HG02884 (cell line): ENCODE measurements around the gene RANBP3L.
"Not testable (repeated sequence)": the region's sequence is repeated elsewhere in the genome, so short reads cannot be mapped to it uniquely, and the experiment has no call there.

Source experiments
- ATAC-seq: cut with Tn5 transposase; IDR thresholded peaks from one replicate; pipeline ENCODE4 v1.9.1; 2021; ENCODE audit warnings: mild to moderate bottlenecking, moderate library complexity; ENCODE audit not compliant: unreplicated experiment

Gene RANBP3L, protein sequence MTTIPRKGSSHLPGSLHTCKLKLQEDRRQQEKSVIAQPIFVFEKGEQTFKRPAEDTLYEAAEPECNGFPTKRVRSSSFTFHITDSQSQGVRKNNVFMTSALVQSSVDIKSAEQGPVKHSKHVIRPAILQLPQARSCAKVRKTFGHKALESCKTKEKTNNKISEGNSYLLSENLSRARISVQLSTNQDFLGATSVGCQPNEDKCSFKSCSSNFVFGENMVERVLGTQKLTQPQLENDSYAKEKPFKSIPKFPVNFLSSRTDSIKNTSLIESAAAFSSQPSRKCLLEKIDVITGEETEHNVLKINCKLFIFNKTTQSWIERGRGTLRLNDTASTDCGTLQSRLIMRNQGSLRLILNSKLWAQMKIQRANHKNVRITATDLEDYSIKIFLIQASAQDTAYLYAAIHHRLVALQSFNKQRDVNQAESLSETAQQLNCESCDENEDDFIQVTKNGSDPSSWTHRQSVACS

DNA sequence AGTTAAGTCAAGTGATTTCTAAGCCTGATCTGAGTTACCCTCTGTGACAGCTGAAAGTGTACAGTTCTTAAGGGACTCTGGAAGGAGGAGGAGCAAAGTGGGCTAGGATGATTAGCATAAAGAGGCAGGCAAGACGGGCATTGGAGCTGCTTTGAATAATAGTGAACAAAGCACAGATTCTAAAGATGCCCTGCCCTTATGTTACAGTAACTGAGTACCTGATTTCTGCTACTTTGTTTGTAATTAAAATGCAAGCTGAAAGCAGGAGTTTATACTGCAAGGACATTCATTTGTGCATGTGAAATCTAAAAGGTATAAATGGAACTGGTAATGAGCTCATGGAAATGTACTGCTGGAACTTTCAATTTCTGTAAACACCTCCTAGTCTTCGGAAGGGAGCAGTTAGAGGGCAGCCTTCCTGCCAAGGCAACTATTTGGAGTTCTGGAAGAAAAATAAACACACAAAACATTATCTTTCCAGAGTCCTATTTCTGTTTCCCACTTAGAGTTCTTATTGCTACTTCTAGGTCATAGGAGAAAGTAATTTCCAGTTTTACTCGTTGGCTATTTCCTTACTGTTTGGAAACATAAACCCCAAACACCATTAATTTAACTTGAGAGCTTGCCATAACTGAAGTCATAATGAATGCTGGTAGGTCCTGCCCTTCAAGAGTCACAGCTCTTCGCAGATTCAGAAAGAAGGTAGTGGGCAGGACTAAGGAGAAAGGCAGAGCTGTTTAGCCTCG lies at the start of gene RANBP3L:
Gene RANBP3L (minus strand): TSS at position 45 of the 746 bp plus-strand sequence. CDS start 486 bp downstream, outside the sequence.
- peak; percentile 67 for ATAC-seq

DNA sequence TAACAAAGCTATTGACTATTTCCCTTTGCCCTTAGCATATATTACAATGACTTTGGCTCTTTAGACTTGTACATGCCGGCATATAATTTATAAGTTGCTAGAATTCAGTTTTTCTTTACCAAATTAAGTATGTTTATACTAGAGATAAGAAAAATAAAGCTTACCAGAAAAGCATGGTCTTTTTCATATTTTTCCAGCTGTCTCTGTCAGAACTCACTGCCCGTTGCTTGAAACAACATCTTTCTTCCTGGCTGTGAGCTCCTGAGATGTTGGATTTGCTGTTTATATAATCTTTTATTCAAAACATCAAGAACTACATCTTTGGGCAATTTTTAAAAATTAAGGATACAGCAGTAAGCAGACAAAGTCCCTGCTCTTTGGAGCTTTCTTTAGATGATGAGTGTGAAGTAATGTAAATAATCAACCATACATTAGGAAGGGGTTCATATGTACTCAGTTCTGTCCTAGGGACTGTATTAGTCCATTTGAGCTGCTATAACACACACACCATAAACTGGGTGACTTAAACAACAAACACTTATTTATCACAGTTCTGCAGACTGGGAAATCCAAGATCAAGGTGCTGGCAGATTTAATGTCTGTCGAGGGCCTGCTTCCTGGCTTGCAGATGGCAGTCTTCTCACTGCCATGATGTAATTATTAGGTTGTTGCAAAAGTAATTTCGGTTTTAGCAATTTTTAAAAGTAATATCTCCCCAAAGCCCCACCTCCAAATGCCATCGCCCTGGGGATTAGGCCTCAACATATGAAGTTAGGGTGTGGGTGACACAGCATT lies 45.4 kb upstream of the RANBP3L start:
- no peak for ATAC-seq

DNA sequence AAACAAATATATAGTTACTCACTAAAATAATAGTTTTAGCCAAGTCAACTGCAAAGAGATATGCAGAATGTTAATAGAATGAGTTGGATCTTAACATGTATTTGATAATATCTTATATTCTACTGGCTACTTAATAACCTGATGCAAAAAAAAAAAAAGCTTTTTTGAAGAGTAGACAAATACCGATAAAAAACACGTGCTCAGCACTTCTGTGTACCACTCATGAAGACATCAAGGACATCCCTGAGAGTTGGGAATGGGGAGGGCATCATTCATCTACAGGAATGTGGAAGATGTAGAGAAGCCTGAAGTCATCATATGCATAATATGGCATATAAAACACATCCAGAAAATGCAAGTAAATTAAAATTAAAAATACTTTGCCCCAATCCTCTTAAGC lies 43.2 kb upstream of the RANBP3L start:
- ATAC-seq, result no peak

DNA sequence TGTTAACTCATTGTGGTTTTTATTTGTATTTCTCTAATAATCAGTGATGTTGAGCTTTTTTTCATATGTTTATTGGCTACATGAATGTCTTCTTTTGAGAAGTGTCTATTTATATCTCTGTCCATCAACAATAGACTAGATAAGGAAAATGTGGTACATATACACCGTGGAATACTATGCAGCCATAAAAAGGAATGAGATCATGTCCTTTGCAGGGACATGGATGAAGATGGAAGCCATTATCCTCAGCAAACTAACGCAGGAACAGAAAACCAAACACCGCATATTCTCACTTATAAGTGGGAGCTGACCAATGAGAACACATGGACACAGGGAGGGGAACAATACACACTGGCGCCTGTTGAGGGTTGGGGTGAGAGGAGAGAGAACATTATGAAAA lies 40.0 kb upstream of the RANBP3L start:
- ATAC-seq, result not testable (repeated sequence)

DNA sequence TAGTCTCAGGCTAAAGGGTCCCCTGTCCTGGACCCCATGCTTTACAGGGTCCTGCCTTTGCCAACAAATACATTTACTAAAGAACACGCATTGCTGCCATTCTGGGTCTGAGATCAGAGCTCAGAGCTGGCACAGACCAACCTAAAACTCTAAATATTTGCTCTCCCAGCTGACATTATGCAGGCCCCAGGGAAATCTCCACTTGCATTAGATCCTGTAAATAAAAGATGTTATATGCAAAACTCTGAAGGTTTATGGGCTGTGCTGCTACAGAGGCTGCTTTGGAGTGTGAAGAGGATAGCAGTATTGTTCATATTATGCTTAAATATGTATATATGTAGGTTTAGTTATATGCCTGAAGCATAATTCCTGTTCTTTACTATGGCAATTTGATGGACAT lies 35.9 kb upstream of the RANBP3L start:
- no peak for ATAC-seq

DNA sequence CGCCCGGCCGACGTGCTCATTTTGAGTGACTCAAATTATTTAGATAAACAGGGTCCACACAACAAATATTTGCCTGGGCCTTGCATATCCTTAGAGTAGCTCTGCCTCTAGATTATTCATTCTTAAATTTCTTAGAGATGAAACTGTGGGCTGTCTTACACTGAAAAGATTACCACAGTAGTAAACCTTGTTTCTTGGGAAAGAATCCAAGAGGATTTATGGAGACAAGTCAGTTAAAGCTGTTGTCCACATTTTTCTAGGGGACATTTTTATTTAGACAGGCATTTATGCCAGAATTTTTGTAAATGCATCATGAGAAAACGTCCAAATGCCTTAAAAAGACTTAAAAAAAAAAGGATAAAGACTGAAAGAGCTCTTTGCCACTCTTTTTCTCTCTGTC lies 32.6 kb upstream of the RANBP3L start:
- ATAC-seq, result no peak

DNA sequence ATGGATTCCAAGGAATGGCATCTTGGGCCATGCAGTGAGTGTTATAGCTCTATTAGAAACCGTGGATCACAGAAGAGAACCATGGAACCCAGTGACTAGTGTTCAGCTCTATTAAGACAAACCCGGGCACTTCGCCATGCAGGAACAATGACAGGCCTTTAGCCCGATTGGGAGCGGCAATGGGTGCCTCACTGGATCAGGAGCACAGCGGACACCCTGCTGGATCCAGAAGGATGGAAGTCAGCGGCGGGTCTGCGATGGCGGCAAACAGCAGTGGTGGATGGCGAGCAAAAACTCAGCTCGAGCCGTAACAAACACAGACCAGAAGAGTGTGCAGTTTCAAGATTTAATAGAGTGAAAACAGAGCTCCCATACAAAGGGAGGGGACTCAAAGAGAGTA lies 31.0 kb upstream of the RANBP3L start:
- ATAC-seq, result not testable (repeated sequence)

DNA sequence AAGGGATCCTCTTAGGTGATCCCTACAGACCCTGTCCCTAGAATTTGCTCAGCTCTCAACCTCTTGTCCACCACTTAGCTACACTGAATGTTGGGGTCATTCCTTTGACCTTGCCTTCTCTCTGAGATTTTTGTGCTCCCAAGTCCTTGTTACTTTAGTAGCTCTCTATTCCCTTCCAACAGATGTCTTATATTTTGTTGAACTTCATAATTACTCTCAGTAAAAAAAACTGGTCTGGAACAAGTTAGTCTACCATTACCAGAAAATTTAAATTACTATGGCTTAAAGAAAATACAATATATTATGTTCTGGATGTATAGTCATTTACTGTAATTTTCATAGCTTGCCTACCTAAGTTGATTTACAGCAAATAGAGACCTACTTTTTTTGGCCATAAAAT lies 23.5 kb upstream of the RANBP3L start:
- ATAC-seq, result no peak

DNA sequence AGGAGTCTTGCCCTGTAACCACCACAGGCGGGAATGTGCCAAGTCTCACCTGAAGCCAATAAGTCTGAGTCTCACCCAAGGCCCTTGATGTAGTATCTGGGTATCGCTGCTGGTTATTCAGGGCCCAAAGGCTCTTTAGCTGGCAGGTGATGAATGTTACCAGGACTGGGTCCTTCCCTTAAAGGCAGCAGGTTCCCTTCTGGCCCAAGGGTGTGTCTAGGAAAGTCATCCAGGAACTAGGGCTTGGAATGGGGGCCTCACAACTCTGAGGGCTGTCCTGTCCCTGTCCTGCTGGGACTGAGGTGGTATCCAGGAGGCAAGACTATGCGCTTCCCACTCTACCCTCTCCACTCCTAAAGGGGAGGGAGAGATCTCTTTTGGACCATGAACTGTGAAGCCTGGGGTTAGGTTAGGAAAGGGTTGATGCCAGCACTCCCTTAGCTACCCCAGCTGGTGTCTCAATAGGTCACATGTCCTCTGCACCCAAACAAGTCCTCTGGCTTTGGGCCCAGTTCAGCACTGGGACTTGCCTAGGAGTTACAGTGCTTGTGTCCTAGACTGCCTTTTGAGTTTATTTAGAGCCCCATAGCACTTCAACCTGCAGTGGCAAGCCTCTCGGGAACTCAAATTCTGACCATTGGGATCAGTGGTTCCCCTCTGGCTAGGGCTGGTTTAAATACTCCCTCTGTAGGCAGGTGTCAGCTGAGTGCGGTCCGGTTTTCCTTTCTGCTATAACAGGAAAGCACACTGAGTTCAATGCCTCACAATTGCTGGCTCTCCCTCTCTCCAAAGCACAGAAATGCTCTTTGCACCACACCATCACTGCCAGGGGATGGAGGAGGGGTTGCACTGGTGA lies 22.5 kb upstream of the RANBP3L start:
- no peak for ATAC-seq

DNA sequence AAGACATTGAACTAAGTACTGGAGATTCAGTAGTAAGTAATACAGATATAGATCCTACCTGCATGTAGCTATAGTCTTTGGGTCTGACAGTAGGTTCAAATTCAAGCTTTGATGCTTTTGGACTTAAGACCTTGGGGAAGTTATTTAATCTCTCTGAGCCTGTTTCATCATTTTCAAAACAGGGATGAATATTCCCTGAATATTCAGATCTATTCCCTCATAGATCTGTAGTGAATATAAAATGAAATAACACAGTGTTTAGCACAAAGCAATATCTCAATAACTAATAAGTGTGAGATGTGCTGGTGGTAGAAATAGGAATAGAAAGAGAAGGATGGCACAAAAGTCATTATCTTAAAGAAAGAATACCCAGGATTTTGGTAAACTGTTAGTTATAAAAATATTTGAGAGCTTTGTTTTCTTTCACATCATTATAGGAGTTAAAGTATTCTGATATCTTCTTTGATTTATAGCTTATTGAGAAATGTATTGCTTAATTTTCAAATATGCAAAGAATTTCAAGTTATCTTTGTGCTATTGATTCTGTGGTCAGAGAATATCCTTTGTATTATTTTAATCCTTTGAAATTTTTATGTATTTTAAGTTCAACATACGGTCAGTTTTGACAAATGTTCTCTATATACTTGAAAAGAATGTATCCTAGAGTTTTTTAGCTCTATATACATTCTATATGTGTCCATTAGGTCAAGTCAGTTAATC lies 11.4 kb upstream of the RANBP3L start:
- ATAC-seq, result no peak

DNA sequence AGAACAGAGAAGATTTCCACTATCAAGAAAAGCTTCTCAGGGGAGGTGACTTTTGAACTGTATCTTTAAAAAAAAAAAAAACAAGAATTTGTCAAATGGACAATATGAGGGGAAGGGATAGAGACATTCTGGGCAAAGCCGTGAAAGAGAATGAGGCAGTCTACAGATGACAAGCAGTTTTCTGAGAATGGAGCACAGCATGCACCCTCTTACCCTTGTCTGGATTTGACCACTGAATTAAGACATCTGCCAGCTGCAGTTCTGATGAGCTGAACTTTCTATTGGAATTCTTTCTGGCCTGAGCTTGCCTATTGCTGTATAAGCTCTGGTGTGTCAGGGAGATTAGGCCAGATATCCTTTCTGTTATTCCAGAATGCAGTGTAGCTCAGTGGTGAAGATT lies 10.3 kb upstream of the RANBP3L start:
- ATAC-seq, result no peak

DNA sequence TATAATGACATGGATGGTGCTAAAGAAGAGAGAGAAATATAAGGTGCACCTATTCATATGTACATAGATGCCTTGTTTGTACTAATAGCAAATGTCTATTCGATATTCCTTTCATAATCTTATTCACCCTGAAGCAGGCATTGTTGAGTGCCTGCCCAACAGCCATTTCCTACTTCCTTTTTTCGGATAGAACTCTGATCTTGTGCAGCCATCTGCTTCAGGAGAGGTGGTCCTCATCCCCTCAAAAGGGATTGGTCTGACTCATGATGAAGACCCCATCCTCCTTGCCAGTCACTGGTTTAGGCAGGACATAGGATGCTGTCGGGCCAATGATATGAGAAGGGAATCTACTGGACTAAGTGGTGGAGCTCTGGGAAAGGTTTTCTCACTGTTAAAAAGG lies 8.4 kb upstream of the RANBP3L start:
- ATAC-seq, result no peak

DNA sequence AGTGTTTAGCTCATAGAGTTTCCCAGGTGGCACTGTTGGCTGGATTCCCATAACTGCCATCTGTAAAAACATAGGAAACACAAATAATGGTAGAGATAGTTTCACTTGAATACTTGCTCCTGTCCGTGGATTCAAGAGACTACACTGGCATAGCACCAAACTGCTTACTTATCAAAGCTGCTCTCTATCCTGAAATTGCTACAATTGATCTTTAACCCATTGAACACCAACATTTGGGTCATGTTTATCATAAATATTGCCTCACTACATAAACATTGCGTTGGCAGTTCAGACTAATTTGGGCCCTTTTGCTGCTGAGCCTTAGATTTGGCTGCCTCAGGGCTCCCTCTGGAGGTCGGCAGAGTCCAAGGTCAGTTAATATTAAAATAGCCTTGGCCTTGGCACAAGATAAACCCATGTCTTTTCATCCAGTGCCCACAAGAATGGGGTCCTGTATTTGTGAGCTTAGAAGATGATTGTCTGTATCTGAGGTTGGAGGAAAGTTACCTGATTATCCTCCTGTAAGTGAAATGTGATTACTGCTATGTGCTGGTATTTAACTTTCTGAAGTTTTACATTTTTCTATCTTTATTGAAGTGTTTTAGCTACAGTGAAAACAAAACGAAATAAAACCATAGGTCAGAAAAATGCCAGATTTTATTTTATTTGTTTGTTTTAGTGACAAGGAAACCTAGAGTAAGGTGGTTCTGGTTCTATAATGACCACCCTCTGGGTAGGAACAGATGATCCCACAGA lies 4.0 kb upstream of the RANBP3L start:
- ATAC-seq, result peak; percentile 69

DNA sequence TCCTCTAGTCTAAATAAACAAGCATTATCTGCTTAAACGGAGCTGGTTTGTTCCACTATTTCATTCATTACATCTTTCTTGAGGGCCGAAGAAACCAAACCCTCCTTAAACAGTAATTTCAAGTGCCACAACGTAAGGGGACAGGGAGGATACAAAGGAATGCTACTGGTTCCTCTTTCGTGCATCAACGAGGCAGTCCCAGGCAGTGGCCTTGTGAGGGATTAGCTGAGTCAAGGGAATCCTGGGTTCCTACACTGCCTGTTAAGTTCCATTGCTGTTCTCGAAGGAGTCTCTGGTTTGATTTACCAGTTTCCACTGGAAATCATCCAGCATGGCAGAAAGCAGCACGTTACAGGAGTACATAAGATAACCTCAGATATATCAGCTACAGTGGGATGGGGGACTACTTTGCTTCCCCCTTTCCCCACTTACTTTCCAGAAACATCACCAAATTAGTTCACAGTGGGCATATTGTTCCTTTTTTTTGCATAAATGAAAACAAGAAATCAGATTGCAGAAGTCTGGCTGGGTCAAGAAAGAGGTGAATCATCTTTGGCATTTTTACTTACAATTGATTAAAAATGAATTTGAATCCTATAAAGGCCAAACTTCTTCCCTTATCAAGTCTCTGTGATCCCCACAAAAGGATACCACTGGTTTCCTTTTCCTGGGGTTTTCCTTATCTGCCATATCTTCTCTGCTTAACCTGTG lies 2.5 kb upstream of the RANBP3L start:
- ATAC-seq, result no peak

DNA sequence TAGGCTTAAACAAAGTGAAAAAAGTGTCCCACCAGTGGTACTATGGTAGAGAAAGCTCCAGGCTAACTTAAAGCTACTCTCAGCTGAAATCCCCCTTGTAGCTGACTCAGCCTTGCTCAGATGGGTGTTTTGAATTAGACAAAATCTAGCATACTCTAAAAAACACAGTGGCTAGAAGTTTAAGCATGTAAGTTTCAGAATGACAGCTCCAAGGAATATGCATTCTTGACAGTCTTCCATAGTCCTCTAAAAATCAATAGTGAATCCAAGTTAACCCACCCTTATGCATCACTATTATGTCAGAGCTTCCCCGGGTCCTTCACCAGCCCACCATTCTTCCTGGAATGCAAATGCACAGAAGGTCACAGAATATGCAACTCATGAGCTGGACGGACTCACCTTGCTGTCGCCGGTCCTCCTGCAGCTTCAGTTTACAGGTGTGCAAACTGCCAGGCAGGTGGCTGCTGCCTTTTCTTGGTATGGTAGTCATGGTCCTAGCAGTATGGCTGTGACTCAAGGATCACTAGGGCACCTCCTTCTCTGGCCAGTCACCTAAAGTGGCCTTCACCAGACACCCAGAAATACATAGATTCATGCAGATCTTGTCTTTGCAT lies 668 bp downstream of the RANBP3L start:
- no peak for ATAC-seq

DNA sequence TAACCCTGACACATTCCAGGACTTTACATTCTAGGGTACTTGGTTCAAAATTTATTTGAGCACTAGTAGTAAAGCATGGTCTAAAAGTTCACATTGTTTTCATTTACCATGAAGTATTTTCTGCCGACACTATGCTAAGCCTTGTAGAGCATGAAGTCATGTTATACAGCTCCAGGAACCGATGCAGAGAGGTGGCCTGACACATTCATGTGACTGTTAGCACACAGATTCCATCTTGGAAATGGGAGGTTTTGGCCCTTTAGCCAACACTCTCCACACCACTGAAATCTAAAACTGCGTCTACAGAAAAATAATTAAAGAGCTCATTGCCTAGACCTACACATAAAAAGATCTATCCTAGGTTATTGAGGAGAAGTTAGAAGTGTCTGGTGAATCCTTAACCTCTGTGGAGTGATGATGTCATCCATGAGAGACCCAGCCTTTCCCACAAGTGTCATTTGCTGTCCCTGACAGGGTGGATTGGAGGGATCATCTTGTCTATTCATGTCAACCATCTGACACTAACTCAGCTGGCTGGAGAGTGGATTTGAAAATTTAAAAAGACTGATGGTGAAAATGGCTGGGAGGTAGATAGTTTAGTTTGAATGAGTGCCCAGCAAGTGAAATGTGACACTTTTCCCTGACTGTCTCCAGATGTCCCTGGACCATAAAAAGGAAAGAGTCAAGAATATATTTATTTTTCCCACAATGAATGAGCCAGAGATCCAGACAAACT lies 1.3 kb downstream of the RANBP3L start:
- ATAC-seq, result no peak

DNA sequence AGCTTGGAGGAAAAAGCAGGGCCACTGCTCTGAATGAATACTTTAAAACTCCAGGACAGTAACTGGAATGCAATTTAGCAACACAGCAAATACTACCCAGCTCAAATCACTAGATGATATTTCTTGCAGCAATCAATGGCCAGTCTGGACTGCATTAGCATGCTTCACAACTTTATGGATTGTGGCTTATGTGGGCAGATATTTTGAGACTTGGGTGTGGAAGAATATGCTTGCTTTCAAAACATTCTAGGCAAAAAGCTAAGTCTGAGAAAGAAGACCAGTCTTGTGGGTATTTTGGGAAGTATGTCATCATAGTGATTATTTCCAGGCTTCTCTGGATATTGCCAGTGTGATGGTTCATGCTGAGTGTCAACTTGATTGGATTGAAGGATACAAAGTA lies 3.1 kb downstream of the RANBP3L start:
- no peak for ATAC-seq
